HUES48 (cell line): ENCODE measurements around the gene KCNH6.

Source experiments
- H3K27ac ChIP-seq: one replicate; pipeline ENCODE4 v1.7.0; 2013; ENCODE audit warnings: low read depth, low read length, inconsistent platforms
- H3K27me3 ChIP-seq: 2 replicates; pipeline ENCODE4 v1.6.1; 2013; ENCODE audit warnings: mild to moderate bottlenecking, low read length; ENCODE audit not compliant: control insufficient read depth, insufficient read depth
- H3K36me3 ChIP-seq: 2 replicates; pipeline ENCODE4 v1.6.1; 2013; ENCODE audit warnings: low read length; ENCODE audit not compliant: control insufficient read depth, insufficient read depth
- H3K4me1 ChIP-seq: 2 replicates; pipeline ENCODE4 v1.6.1; 2013; ENCODE audit warnings: mild to moderate bottlenecking, low read length; ENCODE audit not compliant: control insufficient read depth, insufficient read depth
- H3K4me3 ChIP-seq: 2 replicates; pipeline ENCODE4 v1.5.1; 2013; ENCODE audit warnings: mild to moderate bottlenecking, low read depth, low read length
- H3K9ac ChIP-seq: 2 replicates; pipeline ENCODE4 v1.6.1; 2013; ENCODE audit warnings: mild to moderate bottlenecking, low read depth, low read length, moderate library complexity
- H3K9me3 ChIP-seq: 2 replicates; pipeline ENCODE4 v1.6.1; 2013; ENCODE audit warnings: low read length; ENCODE audit not compliant: control insufficient read depth, insufficient read depth

Gene KCNH6

GRCh38 chr17:63515426-63515825, 7.7 kb upstream of the KCNH6 start:
- Histone ChIP-seq H3K36me3 (no peaks in the 10 kb centered on the region), H3K9ac (no peak overlapping the region), H3K27me3 (no peaks in the 10 kb centered on the region), H3K4me1 (peaks cover 3% of the 10 kb centered on the region; the same call in 1 of the 2 replicates), H3K4me3 (no peak overlapping the region), H3K27ac (no peak overlapping the region), H3K9me3 (no peaks in the 10 kb centered on the region)

- H3K9me3 ChIP-seq, result no peaks in the 10 kb centered on the region
- no peak overlapping the region for H3K9ac ChIP-seq
- H3K27me3 ChIP-seq, result no peaks in the 10 kb centered on the region
- H3K4me1 ChIP-seq, result peaks cover 9% of the 10 kb centered on the region; the same call in 1 of the 2 replicates
- H3K27ac ChIP-seq, result no peak overlapping the region
- H3K36me3 ChIP-seq, result no peaks in the 10 kb centered on the region
- H3K4me3 ChIP-seq, result no peak overlapping the region
These were observed 6.0 kb upstream of the KCNH6 start for GRCh38 chr17:63516910-63517824.

- no peaks in the 10 kb centered on the region for H3K9me3 ChIP-seq
- no peaks in the 10 kb centered on the region for H3K27me3 ChIP-seq
- H3K27ac ChIP-seq, result no peak overlapping the region
- no peak overlapping the region for H3K9ac ChIP-seq
- H3K36me3 ChIP-seq, result no peaks in the 10 kb centered on the region
- H3K4me1 ChIP-seq, result peaks cover 9% of the 10 kb centered on the region; the same call in 1 of the 2 replicates
- H3K4me3 ChIP-seq, result no peak overlapping the region
These were observed 5.2 kb upstream of the KCNH6 start for GRCh38 chr17:63517825-63518534.

- Histone ChIP-seq H3K27me3 (no peaks in the 10 kb centered on the region), H3K36me3 (no peaks in the 10 kb centered on the region), H3K27ac (no peak overlapping the region), H3K9ac (no peak overlapping the region), H3K9me3 (no peaks in the 10 kb centered on the region), H3K4me3 (no peak overlapping the region), H3K4me1 (peaks cover 9% of the 10 kb centered on the region; the same call in 1 of the 2 replicates)
These were observed 3.9 kb upstream of the KCNH6 start for GRCh38 chr17:63519116-63519881.

GRCh38 chr17:63519972-63520882, 2.9 kb upstream of the KCNH6 start:
- peaks cover 9% of the 10 kb centered on the region; the same call in 1 of the 2 replicates for H3K4me1 ChIP-seq

GRCh38 chr17:63524051-63524450, 893 bp downstream of the KCNH6 start:
- H3K27ac ChIP-seq, result no peak overlapping the region
- H3K4me1 ChIP-seq, result peaks cover 9% of the 10 kb centered on the region; the same call in 1 of the 2 replicates
- H3K4me3 ChIP-seq, result no peak overlapping the region
- no peaks in the 10 kb centered on the region for H3K27me3 ChIP-seq
- H3K36me3 ChIP-seq, result no peaks in the 10 kb centered on the region
- no peaks in the 10 kb centered on the region for H3K9me3 ChIP-seq
- no peak overlapping the region for H3K9ac ChIP-seq

More at GRCh38 chr17:63519972-63520882, 2.9 kb upstream of the KCNH6 start:
- no peaks in the 10 kb centered on the region for H3K9me3 ChIP-seq
- no peak overlapping the region for H3K4me3 ChIP-seq
- H3K27ac ChIP-seq, result no peak overlapping the region
- no peaks in the 10 kb centered on the region for H3K36me3 ChIP-seq
- H3K9ac ChIP-seq, result no peak overlapping the region
- no peaks in the 10 kb centered on the region for H3K27me3 ChIP-seq

- Histone ChIP-seq H3K9me3 (no peaks in the 10 kb centered on the region), H3K4me1 (peaks cover 7% of the 10 kb centered on the region; the same call in 1 of the 2 replicates), H3K9ac (no peak overlapping the region), H3K27me3 (no peaks in the 10 kb centered on the region), H3K36me3 (no peaks in the 10 kb centered on the region), H3K27ac (no peak overlapping the region), H3K4me3 (no peak overlapping the region)
These were observed 2.2 kb downstream of the KCNH6 start for GRCh38 chr17:63525190-63525946.

GRCh38 chr17:63526861-63527260, 3.7 kb downstream of the KCNH6 start:
- H3K4me1 ChIP-seq, result no peaks in the 10 kb centered on the region
- H3K27me3 ChIP-seq, result no peaks in the 10 kb centered on the region
- H3K4me3 ChIP-seq, result no peak overlapping the region
- H3K27ac ChIP-seq, result no peak overlapping the region
- H3K9ac ChIP-seq, result no peak overlapping the region
- H3K9me3 ChIP-seq, result no peaks in the 10 kb centered on the region
- no peaks in the 10 kb centered on the region for H3K36me3 ChIP-seq

- Histone ChIP-seq H3K9me3 (no peaks in the 10 kb centered on the region), H3K36me3 (no peaks in the 10 kb centered on the region), H3K27ac (no peak overlapping the region), H3K27me3 (no peaks in the 10 kb centered on the region), H3K4me1 (no peaks in the 10 kb centered on the region), H3K9ac (no peak overlapping the region), H3K4me3 (no peak overlapping the region)
These were observed 5.0 kb downstream of the KCNH6 start for GRCh38 chr17:63528183-63528582.
